ENCODE data around the gene NRROS.

DNA sequence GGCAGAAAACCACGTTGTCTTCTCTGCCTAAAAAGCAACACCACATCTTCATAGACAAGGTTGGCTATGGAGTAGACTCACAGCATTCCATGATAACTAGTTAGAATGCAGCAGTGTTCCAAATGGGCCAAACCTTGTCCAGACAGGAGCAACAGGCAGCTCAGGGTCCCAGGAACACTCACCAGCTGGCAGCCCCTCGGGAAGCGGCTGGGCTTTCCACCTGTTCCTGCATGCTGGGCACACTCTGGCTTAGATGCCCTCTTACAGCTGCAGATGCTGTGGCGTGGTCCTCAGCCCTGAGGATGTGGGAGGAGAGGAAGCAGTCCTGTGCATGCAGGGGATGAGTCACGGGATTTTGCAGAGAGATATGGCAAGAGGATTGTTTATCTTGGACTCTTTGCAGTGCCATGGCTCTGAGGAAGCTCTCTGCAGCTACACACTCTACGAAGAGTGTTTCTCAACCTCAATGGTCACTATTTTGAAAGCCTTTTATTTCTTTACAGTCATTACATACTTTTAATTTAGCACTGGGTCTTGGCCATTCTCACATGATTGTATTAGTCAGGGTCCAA, 11.3 kb downstream of the NRROS start:
- TF ChIP-seq, protein P1, sequence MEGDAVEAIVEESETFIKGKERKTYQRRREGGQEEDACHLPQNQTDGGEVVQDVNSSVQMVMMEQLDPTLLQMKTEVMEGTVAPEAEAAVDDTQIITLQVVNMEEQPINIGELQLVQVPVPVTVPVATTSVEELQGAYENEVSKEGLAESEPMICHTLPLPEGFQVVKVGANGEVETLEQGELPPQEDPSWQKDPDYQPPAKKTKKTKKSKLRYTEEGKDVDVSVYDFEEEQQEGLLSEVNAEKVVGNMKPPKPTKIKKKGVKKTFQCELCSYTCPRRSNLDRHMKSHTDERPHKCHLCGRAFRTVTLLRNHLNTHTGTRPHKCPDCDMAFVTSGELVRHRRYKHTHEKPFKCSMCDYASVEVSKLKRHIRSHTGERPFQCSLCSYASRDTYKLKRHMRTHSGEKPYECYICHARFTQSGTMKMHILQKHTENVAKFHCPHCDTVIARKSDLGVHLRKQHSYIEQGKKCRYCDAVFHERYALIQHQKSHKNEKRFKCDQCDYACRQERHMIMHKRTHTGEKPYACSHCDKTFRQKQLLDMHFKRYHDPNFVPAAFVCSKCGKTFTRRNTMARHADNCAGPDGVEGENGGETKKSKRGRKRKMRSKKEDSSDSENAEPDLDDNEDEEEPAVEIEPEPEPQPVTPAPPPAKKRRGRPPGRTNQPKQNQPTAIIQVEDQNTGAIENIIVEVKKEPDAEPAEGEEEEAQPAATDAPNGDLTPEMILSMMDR (IDR thresholded peaks at IDR 0.05; ENCODE audit: insufficient read depth, low read length, poor library complexity, severe bottlenecking) = no peak
- TF ChIP-seq EZH2phosphoT487 (conservative IDR thresholded peaks at IDR 0.05; ENCODE audit: low read length) = no peak

All from SU-DHL-6 (cell line).